Activated naive CD8-positive, alpha-beta T cell treated with anti-CD3 and anti-CD28 coated beads for 36 hours (primary cell): ENCODE data around the gene NTM. TPM values are rescaled to one million over a fixed set of nuclear protein-coding genes. Genes with fewer than 3 reads are reported as not detected.

Source experiments
- DNase-seq: peaks from one replicate; pipeline ENCODE4 v3.0.0; 2021
- H3K27ac Mint-ChIP-seq: one replicate; pipeline ENCODE4 v1.8.0; 2022; ENCODE audit warnings: mild to moderate bottlenecking, moderate library complexity, mixed read lengths
- H3K27me3 Mint-ChIP-seq: one replicate; pipeline ENCODE4 v1.8.0; 2022; ENCODE audit warnings: mild to moderate bottlenecking, mixed read lengths
- H3K36me3 Mint-ChIP-seq: one replicate; pipeline ENCODE4 v1.8.0; 2021; ENCODE audit warnings: mild to moderate bottlenecking, mixed read lengths
- H3K4me1 Mint-ChIP-seq: one replicate; pipeline ENCODE4 v1.8.0; 2021; ENCODE audit warnings: mixed read lengths
- H3K4me3 Mint-ChIP-seq: one replicate; pipeline ENCODE4 v1.8.0; 2022; ENCODE audit warnings: mild to moderate bottlenecking, moderate library complexity, mixed read lengths
- H3K9me3 Mint-ChIP-seq: one replicate; pipeline ENCODE4 v1.8.0; 2022; ENCODE audit warnings: mixed read lengths
- total RNA-seq, 2 experiments: library from RNA; stranded (reverse); gene quantifications; one replicate each; pipeline ENCODE4 v1.2.3, GENCODE V29; 2021

The NTM gene
- total RNA-seq, 2 experiments from 2014 or later = not detected

DNA sequence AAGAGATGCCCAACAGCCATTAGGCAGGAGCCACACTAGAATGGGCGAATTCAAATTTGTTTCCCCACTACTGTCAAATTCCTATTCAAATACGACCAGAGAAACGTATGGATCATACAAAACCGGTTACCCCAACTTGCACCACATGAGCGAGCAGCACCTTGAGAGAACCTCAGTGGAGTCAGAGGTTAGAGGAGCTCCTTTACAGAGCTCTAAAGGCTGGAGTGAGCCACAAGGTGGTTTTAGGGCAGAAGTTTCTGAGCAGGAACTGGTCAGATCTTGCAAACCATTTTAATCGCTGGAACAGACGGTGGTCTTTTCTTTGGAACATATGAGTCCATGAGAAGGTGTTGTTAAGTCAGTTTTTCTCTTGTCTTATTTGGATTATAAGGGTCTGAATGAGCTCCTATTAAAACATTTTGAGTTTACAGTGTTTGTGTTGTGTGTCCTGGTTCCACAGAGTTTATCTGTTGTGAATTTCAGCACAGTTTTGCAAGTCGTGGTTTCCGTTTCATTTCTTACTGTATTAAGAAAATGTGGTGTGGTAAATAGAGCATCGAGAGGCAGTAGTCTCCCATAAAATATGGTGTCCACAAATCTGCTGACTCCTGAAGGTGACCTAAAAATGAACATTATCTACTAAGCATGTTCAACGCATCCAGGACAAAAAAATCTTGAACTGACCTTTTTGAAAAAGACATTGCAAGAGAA lies 471.7 kb downstream of the NTM start:
- H3K27ac Mint-ChIP-seq = no peak overlapping the region
- peaks cover 3% of the 10 kb centered on the region for H3K9me3 Mint-ChIP-seq
- no peak for DNase-seq
- H3K27me3 Mint-ChIP-seq = peaks cover 8% of the 10 kb centered on the region
- H3K36me3 Mint-ChIP-seq = no peaks in the 10 kb centered on the region
- no peaks in the 10 kb centered on the region for H3K4me1 Mint-ChIP-seq
- H3K4me3 Mint-ChIP-seq = no peak overlapping the region

DNA sequence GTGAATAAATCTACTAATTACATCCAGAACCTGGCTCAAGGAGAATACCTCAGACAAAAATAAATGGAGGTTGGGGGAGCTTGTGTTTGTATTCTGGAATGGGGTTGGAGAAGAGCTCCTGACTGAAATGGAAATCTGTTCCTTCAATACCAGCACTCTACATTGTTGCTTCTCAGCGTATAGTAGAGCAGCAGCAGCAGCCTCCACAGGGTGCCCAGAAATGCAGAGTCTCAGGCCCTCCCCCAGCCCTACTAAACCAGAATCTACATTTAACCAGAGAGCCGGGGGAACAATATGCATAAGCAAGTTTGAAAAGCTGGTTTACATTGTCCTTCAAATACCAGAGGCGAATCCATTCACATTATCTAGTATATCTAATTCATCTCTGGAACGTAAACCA lies 474.8 kb downstream of the NTM start:
- DNase-seq = no peak
- Mint-ChIP-seq H3K27ac (no peak overlapping the region), H3K4me1 (no peaks in the 10 kb centered on the region), H3K27me3 (peaks cover 3% of the 10 kb centered on the region), H3K36me3 (no peaks in the 10 kb centered on the region), H3K4me3 (no peak overlapping the region), H3K9me3 (peaks cover 1% of the 10 kb centered on the region)

DNA sequence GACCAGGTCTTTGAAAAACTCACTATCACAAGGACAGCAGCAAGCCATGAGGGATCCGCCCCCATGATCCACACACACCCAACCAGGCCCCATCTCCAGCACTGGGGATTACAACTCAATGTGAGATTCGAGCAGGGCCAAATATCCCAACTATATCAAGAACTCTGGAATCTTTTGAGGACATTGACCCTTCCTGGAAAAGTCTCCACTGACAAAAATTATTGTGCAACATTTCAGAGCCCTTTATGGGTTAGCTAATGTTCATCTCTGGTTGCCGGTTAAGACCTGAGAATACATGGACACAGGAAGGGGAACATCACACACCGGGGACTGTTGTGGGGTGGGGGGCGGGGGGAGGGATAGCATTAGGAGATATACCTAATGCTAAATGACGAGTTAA lies 479.1 kb downstream of the NTM start:
- DNase-seq = no peak
- Mint-ChIP-seq H3K4me3 (no peak overlapping the region), H3K4me1 (no peaks in the 10 kb centered on the region), H3K27ac (no peak overlapping the region), H3K9me3 (peaks cover 1% of the 10 kb centered on the region), H3K27me3 (no peaks in the 10 kb centered on the region), H3K36me3 (no peaks in the 10 kb centered on the region)

DNA sequence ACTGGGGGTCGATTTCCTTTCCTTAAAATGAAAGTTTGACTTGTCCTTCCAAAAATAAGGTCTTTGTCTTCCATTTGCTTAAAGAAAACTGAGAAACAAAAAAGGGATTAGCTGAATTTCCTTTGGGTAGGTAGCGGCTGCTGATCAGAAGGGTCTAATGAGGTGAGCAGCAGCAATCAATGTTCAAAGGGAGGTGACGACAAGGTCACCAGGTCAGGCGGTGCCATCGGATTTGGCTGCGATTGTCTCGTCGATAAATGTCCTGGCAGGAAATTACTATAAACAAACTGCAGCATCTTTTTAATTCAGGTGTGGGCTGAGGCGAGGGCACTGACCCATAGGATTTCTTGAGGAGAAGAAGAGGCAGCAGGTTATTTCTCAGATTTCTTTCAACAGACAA lies 480.1 kb downstream of the NTM start:
- Mint-ChIP-seq H3K27ac (no peak overlapping the region), H3K4me1 (no peaks in the 10 kb centered on the region), H3K4me3 (no peak overlapping the region), H3K9me3 (peaks cover 1% of the 10 kb centered on the region), H3K27me3 (no peaks in the 10 kb centered on the region), H3K36me3 (no peaks in the 10 kb centered on the region)
- DNase-seq = no peak

DNA sequence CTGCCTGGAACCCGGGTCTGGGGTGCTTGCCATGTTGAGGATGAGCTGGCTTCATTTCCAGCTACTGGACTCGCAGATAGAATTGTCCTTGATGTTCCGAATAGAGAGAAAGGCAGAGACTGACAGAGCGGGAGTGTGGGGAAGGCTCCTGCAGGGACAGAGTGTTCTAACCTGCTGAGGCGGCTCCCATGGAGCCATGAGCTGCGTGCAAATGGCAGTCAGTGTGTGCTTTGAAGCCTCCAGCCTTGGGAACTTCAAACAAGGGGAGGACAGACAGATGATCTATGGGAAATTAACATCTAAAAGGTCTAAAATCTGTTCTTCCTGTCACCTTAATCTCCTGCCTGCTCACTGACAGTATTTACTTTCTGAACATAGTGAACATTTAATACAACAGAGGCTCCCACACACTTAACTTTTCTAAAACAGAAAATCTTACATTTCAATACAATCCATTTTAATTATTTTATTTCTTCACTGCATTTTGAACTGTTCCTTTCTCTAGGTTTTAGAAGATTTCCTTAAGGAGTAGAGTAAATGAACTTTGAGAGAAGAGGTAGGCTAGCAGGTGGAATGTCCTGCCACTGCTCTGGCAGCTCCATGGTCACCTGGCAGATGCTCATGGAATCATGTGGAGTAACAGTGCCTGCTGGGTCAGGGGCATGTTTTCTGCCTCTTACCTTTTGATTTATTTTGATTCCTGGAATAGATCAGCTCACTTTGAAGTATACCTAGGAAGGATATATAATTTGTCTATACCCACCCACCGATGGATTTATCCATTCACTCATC lies 481.7 kb downstream of the NTM start:
- no peak for DNase-seq
- no peaks in the 10 kb centered on the region for H3K27me3 Mint-ChIP-seq
- no peaks in the 10 kb centered on the region for H3K36me3 Mint-ChIP-seq
- H3K4me3 Mint-ChIP-seq = no peak overlapping the region
- H3K4me1 Mint-ChIP-seq = no peaks in the 10 kb centered on the region
- peak overlapping the region; percentile 27 for H3K27ac Mint-ChIP-seq
- peaks cover 1% of the 10 kb centered on the region for H3K9me3 Mint-ChIP-seq

DNA sequence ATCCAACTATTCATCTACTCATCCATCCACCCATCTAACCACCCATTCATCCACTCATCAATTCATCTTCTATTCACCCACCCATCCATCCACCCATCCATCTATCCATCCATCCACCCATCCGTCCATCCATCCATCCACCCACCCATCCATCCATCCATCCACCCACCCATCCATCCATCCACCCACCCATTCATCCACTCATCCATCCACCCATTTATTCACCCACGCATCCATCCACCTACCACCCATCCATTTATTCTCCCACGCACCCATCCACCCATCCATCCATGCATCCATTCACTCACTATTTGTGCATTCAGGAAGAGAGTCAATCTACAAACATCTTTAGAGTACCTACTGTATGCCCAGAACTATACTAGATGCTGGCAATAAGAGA lies 482.3 kb downstream of the NTM start:
- H3K4me1 Mint-ChIP-seq = no peaks in the 10 kb centered on the region
- no peaks in the 10 kb centered on the region for H3K36me3 Mint-ChIP-seq
- H3K27ac Mint-ChIP-seq = no peak overlapping the region
- DNase-seq = no peak
- H3K27me3 Mint-ChIP-seq = no peaks in the 10 kb centered on the region
- peaks cover 1% of the 10 kb centered on the region for H3K9me3 Mint-ChIP-seq
- H3K4me3 Mint-ChIP-seq = no peak overlapping the region

DNA sequence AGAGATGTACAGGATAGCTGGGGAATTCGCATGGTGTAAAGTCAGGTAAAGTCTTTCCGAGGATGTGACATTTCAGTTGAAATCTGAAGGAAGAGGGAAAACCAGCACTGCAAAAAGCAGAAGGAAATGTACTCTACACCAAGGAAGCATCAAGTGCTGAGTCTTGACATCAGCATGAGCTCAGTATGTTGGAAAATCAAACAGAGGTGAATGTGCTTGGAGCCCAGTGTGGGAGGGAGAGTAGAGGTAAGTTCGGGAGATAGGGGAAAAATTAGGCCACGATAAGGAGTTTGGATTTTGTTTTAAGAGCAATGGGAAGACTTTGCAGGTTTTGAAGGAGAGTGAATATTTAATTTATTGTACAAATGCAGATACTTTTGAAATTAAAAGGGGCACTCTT lies 484.0 kb downstream of the NTM start:
- Mint-ChIP-seq H3K9me3 (no peaks in the 10 kb centered on the region), H3K4me1 (no peaks in the 10 kb centered on the region), H3K4me3 (no peak overlapping the region), H3K36me3 (no peaks in the 10 kb centered on the region), H3K27me3 (no peaks in the 10 kb centered on the region), H3K27ac (no peak overlapping the region)
- DNase-seq = no peak

DNA sequence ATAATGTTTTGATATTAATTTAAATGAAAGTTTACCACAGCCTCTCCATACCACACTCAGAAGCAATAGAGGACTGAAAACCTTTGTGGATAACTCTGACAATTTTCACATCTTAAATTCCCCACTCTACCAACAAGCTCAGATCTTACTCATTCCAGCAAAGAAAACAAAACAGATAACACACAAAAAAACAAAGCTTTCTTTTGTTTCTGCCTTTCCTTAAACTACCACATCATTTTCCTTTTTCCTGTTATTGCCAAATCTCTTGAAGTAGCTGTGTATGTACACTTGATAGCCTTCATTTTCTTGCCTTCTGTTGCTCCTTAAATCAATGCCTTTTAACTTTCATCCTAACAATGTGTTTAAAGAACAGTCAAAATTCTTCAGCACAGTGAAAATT lies 484.9 kb downstream of the NTM start:
- no peaks in the 10 kb centered on the region for H3K9me3 Mint-ChIP-seq
- no peak overlapping the region for H3K4me3 Mint-ChIP-seq
- no peak overlapping the region for H3K27ac Mint-ChIP-seq
- H3K4me1 Mint-ChIP-seq = no peaks in the 10 kb centered on the region
- H3K36me3 Mint-ChIP-seq = no peaks in the 10 kb centered on the region
- no peaks in the 10 kb centered on the region for H3K27me3 Mint-ChIP-seq
- DNase-seq = no peak

DNA sequence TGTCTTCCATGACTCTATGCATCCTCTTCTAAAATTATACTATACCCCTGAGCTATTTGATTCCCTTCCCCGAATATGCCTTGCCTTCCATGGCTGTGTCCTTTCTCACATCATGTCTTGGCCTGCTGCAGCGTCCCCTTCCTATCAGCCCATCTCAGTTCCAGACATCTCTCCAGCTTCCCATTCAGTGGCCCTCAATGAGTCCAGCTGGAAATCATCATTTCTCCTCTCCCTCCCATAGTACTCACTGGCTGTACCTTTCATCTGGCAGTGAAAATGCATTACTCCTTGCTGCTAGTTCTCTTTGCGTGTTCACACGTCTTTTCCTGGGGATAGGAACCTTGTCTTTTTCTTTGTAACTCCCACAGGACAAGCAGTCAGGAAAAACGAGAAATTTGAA lies 486.8 kb downstream of the NTM start:
- H3K4me3 Mint-ChIP-seq = no peak overlapping the region

DNA sequence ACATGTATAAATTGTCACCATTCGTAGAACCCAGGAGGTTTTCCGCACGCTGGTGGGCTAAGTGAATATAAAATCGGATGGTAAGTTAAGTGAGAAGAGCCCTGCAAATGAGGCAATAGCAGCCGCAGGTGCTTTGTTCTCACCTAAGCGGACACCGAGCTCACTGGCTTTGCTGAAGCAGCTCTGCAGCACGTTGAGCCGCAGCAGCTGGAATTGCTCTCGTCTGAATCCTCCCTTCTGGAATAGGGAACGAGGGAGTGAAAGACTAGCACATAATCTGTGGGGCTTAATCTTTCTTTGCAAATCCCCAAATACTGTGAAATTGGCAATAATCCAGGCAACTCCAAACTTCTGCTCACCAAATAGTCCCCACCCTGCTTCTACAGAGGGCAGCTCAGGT lies 488.1 kb downstream of the NTM start:
- Mint-ChIP-seq H3K36me3 (no peaks in the 10 kb centered on the region), H3K27me3 (no peaks in the 10 kb centered on the region), H3K27ac (no peak overlapping the region), H3K9me3 (peaks cover 3% of the 10 kb centered on the region), H3K4me3 (no peak overlapping the region), H3K4me1 (no peaks in the 10 kb centered on the region)
- no peak for DNase-seq

More for the DNA sequence above, 486.8 kb downstream of the NTM start:
- no peaks in the 10 kb centered on the region for H3K4me1 Mint-ChIP-seq
- no peak overlapping the region for H3K27ac Mint-ChIP-seq
- H3K27me3 Mint-ChIP-seq = no peaks in the 10 kb centered on the region
- no peak for DNase-seq
- peaks cover 3% of the 10 kb centered on the region for H3K9me3 Mint-ChIP-seq
- no peaks in the 10 kb centered on the region for H3K36me3 Mint-ChIP-seq

DNA sequence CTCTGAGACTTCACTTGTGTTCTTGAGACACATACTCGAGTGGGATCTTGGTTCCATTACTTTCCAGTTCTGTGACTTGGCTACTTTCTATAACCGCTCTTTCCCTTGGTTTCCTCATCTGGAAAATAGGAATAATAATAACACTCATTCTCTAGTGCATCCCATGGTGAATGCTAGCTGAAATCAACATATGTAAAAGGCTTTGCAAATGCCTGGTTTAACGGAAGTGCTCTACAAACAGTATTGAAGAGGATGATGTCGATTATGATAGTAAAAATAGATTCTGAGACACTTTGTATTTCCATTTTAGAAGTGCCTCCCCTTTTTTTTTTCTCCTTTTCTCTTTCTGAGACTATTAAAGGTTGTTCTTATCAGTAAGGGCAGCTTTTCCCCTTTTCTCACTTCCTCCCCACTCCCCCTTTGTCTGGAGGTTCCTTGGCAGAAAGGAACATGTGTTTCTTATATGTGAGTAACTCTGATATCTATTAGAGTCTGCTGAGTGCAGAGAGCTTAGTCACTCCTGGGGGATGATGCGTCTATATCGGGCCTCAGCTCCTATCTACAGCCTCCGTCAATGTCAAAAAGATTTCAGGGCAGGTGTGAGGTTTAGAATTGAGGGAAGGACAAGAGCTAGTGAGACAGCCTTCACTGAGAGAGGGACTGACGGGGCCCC lies 489.3 kb downstream of the NTM start:
- Mint-ChIP-seq H3K27ac (no peak overlapping the region), H3K27me3 (no peaks in the 10 kb centered on the region), H3K4me1 (no peaks in the 10 kb centered on the region), H3K4me3 (no peak overlapping the region), H3K9me3 (peaks cover 3% of the 10 kb centered on the region), H3K36me3 (no peaks in the 10 kb centered on the region)
- no peak for DNase-seq

DNA sequence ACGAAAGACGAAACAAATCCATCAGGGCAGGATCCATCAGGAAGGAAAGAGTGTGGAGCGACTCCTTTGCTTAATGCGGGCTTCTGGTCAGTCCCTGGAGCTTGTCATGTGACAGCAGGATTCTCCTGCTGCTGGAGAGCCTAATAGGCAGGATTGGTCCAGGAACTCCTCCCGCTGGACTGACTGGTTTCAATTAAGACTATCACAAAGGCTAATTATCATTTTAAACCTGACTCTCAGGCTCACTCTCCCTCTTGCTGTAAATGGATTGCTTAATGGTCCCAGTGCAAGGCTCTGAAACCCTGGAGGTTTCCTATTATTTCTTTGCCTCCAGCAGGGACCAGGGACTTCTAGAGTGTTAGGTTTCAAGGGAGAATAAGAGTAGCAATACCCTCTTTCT lies 493.8 kb downstream of the NTM start:
- DNase-seq = no peak
- H3K4me3 Mint-ChIP-seq = no peak overlapping the region
- peaks cover 5% of the 10 kb centered on the region for H3K9me3 Mint-ChIP-seq
- no peaks in the 10 kb centered on the region for H3K27me3 Mint-ChIP-seq
- H3K4me1 Mint-ChIP-seq = no peaks in the 10 kb centered on the region
- no peak overlapping the region for H3K27ac Mint-ChIP-seq
- no peaks in the 10 kb centered on the region for H3K36me3 Mint-ChIP-seq

DNA sequence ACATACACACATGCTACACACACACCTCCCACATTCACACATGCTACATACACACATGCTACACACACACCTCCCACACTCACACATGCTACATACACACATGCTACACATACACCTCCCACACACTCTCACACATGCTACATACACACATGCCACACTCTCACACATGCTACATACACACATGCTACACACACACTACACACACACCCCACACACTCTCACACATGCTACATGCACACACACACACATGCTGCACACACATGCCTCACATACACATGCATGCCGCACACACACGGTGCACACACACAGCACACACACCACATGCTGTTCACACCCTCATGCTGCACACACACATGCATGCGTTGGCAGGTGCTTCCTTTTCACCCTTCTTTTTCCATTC lies 495.4 kb downstream of the NTM start:
- Mint-ChIP-seq H3K4me1 (no peaks in the 10 kb centered on the region), H3K27ac (no peak overlapping the region), H3K4me3 (no peak overlapping the region), H3K9me3 (peaks cover 5% of the 10 kb centered on the region), H3K27me3 (no peaks in the 10 kb centered on the region), H3K36me3 (no peaks in the 10 kb centered on the region)
- no peak for DNase-seq

DNA sequence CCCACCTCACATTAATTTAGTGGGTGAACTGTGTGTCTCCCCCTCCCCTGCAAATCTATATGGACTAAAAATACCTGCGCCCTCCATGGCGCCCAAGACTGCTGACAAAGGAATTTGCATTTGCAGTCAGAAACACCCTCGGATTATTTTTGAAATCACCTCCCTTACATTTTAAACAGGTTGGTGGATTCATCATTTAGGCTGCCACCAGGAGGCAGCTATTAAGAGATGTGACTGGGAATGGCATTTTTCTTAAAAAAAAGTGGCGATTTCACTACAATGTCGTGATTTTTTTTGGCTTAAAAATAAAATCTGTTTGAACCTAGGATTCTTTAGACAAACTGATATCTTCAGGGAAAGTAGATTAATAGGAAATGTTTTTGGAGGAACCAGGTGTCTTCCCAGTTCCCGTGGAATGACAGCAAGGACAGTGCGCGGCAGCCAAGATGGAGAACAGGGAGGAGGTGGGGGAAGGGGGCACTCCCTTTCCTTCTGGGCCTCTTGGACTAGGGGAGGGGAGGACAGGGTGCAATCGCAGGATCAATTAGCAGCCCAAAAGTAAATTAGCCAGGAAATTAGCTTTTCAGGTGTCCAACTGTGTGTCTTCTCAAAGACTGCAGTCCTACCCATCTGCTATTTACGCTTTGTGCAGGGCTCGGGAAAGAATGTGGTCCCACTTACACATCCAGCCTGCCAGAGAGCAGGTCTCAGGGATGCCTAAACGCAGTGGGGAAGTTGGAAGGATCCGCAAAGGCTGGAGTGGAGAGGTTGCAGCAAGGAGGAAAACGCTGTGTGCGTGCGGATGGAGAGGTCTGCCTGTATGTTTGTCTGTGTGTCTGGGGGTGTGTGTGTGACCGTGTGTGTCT lies 496.4 kb downstream of the NTM start:
- no peak for DNase-seq
- H3K4me1 Mint-ChIP-seq = no peaks in the 10 kb centered on the region
- H3K36me3 Mint-ChIP-seq = no peaks in the 10 kb centered on the region
- H3K27ac Mint-ChIP-seq = no peak overlapping the region
- peaks cover 2% of the 10 kb centered on the region for H3K9me3 Mint-ChIP-seq
- H3K4me3 Mint-ChIP-seq = no peak overlapping the region
- H3K27me3 Mint-ChIP-seq = no peaks in the 10 kb centered on the region
